ENCODE data around the gene SFT2D1.
"Not testable (repeated sequence)": the region's sequence is repeated elsewhere in the genome, so short reads cannot be mapped to it uniquely, and the experiment has no call there.

The SFT2D1 gene

DNA sequence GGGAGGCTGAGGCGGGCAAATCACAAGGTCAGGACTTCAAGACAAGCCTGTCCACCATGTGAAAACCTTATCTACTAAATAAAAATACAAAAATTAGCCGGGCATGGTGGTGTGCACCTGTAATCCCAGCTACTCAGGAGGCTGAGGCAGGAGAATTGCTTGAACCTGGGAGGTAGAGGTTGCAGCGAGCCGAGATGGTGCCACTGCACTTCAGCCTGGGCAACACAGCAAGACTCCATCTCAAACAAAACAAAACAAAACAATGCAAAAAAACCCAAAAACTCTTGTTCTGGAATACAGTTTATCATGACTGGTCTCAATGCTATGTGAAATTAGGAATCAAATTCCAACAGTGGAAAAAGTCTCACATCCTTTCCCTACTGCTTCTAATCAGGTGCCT is 20.1 kb upstream of the SFT2D1 start:
- not testable (repeated sequence) for DNase-seq

GRCh38 chr6:166361077-166361429 is 18.7 kb upstream of the SFT2D1 start:
- DNase-seq: no peak

- DNase-seq: no peak
Observed at GRCh38 chr6:166360243-166361076, 18.1 kb upstream of the SFT2D1 start.

DNA sequence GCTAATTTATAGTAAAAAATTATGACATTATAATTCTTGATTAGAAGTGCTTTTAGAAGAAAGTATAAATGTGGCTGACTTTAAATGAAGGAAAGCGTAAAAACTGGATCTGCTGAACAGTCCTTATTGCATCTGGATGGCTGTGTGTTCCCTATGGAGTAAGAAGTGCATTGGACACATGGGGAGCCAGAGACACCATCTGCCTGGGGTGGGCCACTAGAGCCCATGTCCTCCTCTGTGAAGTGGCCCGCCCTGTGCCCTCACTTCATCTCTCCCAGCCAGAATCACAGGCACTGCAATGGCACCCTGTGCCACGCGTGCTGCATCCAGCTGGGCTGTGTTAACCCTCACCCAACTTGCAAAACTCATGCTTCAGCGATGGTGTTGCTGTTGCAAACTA is 13.2 kb upstream of the SFT2D1 start:
- DNase-seq: no peak

DNA sequence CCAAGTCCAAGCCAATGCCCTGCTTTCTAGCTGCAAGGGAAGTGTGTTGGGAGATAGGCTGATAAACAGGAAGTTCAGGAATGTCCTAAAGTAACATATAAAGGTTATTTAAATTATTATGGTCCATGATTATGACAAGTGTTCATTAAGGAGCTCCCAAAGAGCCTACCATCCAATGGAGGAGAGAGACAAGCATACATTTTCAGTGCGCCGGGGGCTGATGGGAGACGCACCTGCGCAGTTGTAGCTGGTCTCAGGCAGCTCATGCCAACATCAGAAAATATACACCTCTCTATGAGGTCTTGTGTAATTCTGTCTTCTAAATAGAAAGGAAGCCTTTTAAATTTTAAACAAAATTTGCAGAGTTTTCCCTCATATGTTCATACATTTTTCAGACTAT is 12.6 kb upstream of the SFT2D1 start:
- DNase-seq: no peak

DNA sequence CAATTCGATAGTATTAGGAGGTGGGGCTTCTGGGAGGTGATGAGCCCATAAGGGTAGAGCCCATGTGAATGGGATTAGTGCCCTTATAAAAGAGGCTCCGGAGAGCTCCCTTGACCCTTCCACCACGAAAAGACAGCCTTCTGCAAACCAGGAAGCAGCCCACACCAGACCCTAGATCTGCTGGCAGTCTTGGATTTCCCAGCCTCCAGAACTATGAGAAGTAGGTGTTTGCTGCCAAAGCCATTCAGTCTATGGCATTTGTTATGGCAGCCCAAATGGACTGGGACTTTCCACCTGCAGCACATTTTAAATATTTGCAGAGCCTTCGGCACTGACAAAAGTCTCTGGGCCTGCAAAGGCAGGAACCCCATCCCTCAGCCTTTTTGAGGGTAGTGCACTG is 11.8 kb upstream of the SFT2D1 start:
- DNase-seq: no peak

GRCh38 chr6:166353507-166353906 is 11.2 kb upstream of the SFT2D1 start:
- no peak for DNase-seq

- DNase-seq: no peak
Observed at GRCh38 chr6:166352923-166353322, 10.6 kb upstream of the SFT2D1 start.

- peak; percentile 15 to 36 for DNase-seq
Observed at GRCh38 chr6:166351715-166352285, 9.5 kb upstream of the SFT2D1 start.

DNA sequence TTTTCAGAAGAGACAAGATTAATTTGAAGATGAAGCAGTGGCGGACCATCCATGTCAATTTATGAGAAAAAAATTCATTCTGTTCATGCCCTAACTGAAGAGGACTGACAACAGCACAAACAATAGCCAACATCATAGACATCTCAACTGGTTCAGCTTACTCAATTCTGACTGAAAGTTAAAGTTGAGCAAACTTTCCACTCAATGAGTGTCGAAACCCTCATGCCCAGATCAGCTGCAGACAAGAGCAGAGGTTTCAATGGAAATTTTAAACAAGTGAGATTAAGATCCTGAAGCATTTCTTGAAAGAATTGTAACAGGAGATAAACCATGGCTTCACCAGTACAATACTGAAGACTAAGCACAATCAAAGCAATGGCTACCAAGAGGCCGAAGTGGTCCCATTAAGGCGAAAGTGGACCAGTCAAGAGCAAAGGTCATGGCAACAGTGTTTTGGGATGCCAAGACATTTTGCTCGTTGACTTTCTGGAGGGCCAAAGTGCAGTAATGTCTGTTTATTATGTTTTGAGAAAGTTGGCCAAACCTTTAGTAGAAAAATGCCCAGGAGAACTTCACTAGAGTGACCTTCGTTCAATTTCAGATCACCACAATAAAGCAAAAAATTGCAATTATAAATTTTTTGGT is 6.1 kb upstream of the SFT2D1 start:
- DNase-seq: no peak

GRCh38 chr6:166346965-166347364 is 4.6 kb upstream of the SFT2D1 start:
- no peak for DNase-seq

- DNase-seq: no peak
Observed at GRCh38 chr6:166346449-166346848, 4.1 kb upstream of the SFT2D1 start.

DNA sequence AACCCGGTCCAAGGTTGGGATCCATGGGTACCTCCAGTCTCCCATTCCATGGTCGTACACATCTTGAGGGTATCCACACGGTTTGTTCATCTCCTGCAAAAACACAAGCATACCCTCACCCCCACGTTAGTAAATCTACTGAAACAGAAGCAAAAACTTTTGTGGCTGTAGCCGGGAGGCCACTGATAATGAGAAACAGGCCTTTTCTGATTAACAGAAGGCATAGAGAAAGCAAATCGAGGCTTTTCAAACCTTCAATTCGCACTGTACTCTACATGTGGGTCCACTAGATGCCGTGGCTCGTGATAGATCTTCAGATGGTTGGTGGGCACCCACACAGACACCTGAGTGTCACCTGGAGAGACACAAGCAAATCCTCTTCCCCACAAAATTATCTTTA is 3.3 kb upstream of the SFT2D1 start:
- DNase-seq: not testable (repeated sequence)

- DNase-seq: not testable (repeated sequence)
Observed at GRCh38 chr6:166344921-166345320, 2.6 kb upstream of the SFT2D1 start.

DNA sequence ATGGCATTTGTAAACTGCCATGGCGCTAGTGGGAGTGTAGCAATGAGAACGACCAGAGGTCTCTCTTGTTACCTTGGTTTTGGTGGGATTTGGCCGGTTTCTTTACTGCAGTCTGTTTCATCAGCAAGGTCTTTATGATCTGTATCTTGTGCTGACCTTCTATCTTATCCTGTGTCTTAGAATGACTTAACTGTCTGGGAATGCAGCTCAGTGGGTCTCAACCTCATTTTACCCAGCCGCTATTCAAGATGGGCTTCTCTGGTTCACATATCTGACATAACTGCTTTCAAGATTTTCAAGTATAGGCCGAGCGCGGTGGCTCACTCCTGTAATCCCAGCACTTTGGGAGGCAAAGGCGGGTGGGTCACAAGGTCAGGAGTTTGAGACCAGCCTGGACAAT is 1.9 kb upstream of the SFT2D1 start:
- DNase-seq: no peak

GRCh38 chr6:166343150-166343487 is 774 bp upstream of the SFT2D1 start:
- peak in 1 of 2 donors; percentile 11 for DNase-seq

DNA sequence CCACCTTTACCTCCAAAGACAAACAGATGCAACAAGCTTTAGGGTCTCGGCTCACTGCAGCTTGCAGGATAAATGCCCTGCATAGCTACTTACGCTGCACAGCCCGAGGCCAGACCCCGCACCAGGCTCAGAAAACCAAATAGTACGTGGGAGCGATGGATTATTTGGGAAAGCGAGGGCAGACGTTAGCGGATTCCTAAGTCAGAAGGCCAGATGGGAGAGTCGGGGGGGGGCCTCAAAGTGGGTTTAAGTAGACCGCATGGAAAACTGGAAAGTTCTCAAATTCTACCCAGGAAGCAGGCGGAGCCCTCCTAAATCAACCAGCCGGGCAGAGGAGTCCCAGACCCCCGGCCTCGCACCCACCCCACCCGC is 382 bp downstream of the SFT2D1 start:
- DNase-seq: peak in 1 of 2 donors; percentile 16

- peak in 1 of 2 donors; percentile 33 for DNase-seq
Observed at GRCh38 chr6:166341464-166341863, 881 bp downstream of the SFT2D1 start.

DNA sequence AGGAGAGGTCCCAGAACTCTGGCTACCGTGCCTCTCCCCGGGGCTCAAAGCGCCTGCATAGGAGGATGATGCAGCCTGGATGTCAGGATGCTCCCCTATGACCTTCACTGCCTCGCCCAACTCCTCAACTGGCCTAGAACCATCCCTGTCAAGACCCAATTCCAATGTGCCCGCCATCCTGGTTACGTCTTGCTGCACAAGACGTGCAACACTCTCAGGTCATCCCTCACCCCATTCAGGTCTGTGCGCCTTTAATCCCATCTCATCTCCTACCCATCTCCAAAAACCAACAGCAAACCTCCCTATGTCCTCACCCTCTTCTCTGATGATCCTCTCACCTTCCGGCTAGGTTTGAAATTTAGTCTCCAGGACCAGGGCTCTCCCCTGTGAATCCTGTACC is 3.5 kb downstream of the SFT2D1 start:
- no peak for DNase-seq

DNA sequence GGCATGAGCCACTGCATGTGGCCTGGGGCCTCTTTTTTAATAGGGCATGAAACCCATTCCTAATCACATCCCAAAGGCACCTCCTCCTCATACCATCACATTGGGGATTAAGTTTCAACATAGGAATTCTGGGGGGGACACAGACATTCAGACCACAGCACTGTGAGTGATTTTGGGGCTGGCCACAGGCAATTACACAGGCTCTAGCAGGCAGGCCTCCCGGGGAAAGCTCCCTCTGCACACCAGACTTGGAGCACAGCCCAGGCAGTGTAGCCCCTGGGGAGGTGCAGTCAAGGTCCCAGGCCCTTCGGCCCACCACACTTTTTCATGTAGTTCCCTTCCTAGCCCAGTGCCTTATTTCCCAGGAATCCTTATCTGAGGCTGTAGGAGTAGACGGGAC is 5.5 kb downstream of the SFT2D1 start:
- DNase-seq: no peak

DNA sequence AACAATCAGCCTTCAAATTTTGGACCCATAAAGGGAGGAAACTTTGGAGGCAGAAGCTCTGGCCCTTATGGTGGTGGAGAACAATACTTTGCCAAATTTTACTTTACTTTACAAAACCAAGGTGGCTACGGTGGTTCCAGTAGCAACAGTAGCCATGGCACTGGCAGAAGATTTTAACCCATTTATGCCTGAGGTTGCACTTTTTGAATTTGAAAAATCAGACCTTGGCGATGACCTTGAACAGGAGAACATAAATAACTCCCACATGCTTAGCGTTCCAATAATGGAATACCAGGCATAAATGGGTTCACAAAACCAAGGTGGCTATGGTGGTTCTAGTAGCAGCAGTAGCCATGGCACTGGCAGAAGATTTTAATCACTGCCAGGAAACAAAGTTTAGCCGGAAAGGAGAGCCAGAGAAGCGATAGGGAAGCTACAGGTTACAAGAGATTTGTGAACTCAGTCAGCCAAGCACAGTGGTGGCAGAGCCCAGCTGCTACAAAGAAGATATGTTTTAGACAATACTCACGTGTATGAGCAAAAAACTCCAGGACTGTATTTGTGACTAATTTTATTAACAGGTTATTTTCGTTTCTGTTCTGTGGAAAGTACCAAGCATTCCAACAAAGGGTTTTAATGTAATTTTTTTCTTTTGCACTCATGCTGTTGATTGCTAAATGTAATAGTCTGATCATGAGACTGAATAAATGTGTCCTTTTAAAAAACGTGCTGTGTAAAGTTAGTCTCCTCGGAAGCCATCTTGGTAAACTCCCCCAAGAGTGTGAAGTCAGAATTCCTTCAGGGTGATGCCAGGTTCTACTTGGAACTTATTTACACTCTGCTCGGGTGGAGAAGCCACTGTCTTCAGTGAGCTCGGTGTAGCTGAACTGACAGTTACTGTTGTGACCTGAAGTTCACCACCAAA is 6.7 kb downstream of the SFT2D1 start:
- no peak for DNase-seq

DNA sequence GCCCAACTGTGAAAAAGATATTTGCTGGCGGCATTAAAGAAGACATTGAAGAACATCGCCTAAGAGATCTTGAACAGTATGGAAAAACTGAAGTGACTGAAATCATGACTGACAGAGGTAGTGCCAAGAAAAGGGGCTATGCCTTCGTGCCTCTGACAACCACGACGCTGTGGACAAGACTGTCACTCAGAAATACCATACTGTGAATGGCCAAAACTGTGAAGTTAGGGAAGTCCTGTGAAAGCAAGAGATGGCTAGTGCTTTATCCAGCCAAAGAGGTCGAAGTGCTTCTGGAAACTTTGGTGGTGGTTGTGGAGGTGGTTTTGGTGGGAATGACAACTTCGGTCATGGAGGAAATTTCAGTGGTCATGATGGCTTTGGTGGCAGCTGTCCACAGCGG is 7.5 kb downstream of the SFT2D1 start:
- DNase-seq: no peak

Measured in CD4-positive, alpha-beta T cell treated with Interferon alpha-2 for 1 hour (primary cell).